D341Med (cell line): ENCODE results near the gene PPP1CC.
"Not testable (repeated sequence)": the region's sequence is repeated elsewhere in the genome, so short reads cannot be mapped to it uniquely, and the experiment has no call there.

Experiments
- DNase-seq: peaks from one replicate; pipeline ENCODE4 v3.0.0; 2012; ENCODE audit warnings: low spot score

The PPP1CC gene

DNA sequence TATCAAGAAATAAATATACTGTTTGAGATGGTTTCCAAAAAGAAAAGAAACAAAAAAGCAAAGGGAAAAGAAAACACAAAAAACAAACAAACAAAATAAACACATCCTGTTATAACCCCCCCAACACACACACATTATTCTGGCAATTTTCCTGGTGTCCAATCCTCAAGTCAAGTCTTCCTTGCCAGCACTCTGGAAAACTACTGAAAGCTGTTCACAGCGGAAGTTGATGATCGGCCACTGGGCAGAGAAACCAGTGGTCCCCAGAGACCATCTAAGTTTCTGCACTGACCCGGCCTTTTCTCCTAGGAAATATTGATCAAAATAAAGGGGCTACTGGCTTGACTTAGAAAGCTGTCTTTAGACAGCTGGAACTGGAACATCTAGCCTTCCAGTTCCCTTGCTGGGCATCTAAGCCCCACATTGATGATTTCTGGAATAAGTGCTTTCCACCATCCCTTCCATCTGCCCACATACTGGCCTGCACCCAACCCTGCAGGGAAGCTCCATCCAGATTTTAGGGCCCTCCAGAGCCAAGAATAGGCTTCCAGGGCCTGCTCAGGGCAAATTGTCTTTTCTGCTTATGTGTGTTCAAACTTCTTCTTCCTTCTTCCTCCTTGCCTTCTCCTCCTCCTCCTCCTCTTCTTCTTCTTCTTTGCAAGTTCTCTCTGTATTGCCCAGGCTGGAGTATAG lies 11.6 kb upstream of the PPP1CC start:
- no peak for DNase-seq

DNA sequence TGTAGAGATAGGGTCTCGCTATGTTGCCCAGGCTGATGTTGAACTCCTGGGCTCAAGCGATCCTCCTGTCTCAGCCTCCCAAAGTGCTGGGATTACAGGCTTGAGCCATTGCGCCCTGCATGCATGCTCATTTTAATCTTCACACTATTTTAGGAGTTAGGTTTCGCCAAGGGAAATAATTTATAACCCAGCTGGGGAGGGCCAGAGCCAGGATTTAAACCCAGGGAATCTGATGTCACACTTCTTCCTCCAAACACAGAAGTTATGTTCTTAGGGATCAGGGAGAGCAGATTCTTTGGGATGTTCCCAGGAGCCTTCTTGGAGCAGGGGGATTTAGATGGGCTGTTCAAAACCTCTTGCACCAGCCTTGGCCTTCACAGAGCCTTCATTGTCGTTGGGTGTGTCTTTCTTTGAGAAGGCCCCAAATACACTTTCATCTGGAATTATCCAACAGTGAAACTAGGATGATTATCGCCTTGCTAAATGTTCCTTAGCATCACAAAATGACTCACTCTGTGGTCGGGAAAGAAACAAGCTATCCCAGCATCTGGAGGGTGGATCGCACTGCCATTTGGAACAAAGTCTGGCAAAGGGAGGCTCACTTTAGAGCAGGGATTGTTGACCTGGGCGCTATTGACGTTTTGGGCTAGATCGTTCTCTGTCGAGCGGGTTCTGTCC lies 8.2 kb upstream of the PPP1CC start:
- DNase-seq: no peak

DNA sequence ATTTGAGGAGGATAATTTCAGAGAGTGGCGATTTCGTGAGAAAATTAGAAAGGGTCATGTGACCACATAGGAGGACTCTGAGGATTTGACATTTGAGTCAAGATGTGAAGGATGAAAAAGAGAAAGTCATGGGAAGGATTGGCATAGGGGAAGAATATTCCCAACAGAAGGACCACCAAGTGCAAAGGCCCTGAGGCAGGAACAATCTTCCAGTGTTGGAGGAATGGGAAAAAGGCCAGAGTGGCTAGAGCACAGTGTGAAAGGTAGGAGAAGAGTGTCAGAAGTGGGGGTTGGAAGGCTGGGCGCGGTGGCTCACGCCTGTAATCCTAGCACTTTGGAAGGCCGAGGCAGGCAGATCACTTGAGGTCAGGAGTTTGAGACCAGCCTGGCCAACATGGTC lies 3.9 kb upstream of the PPP1CC start:
- no peak for DNase-seq

DNA sequence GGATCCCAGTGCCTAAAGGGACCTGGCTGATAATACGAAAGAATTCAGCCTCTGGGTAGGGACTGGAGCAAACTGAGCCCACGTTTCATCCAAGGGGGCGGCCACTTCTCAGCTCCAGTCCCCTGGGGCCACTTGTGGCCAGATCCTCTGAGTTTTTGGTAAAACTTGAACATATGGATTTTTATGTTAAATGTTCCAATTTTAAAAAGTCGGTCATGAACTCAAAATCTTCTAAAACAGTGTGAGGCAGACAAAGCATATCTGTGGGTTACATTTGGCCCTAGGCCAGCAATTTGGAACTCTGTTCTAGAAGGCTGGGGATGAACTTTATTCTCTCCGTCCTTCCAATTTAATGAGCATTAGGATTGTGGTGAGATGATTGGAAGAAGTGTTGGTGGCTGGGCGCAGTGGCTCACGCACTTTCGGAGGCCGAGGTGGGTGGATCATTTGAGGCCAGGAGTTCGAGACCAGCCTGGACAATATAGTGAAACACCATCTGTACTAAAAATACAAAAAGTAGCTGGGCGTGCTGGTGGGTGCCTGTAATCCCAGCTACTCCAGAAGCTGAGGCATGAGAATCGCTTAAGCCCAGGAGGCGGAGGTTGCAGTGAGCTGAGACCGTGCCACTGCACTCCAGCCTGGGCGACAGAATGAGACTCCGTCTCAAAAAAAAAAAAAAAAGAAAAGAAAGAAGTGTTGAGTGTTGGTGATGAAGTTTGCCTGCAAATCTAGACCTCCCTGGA lies 3.0 kb upstream of the PPP1CC start:
- DNase-seq: no peak

DNA sequence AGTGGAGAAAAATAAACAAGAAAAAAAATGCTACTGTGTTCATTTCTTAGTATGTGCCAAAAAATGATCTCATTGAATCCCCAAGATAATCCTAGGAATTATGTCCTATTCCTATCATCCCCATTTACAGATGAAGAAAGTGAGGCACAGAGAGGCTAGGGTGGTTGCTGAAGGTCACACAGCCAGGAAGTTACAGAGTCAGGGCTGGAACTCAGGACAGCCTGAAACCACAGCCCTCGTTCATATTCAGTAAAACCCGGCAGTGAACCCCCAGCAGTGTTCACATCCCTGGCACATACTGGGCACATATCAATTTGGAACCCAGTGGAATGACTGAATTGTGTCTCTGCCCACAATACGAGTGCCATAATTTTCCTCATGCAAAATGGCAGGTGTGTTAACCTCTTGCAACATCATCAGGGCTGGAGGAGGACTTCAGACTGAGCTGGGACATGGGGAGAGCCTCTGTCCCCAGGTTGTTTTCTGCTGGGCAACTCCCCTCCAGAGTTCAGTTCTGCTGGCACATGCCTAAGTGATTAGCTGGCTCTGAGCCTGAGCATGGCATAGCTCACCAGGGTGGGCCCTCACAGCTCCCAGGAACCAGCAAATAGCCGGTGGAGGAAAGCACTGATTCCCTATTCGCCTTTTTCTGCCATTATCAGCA lies 2.0 kb upstream of the PPP1CC start:
- no peak for DNase-seq

DNA sequence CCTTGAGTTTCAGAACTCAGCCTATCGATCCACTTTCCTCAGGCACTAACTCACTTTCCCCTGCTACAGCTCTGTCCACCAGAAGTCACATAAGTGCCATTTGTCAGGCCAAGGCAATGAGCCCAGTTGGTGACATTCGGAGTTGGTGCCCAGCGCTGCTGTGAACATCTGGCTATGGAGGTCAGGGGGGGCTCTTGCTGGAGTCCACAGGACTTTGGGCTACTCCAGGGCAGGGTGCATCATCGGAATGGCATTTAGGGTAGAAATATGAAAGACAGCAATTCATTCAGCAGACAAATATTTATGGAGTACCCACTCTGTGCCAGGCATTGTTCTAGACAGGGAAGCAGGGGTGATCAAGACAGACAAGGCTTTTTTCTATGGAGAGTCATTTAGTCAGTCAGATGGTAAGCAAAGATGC lies 1.5 kb upstream of the PPP1CC start:
- DNase-seq: no peak

DNA sequence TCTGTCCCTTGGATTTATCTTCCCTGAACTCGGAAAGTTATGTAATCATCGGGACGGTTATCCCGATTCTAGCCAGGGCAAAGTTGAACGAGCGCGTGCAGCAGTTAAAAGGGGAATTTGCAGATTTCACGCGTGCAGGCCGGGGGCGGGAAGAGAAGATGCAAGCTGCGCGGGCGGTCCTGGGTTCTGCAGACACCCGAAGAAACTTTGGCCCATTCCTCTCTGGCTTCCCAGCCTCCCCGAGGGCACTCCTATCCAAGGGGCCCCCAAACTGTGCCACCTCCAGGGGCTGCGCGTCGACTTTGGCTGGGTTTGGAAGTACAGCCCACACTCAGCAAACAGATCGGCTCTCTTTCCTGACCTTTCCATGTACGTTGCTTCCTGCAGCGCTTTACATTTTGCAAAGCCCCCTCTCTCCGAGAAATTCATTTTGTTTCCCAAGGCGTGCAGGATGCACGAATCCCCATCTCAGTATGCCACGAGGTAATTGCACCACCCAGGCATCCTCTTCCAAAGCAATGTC lies 941 bp upstream of the PPP1CC start:
- no peak for DNase-seq

DNA sequence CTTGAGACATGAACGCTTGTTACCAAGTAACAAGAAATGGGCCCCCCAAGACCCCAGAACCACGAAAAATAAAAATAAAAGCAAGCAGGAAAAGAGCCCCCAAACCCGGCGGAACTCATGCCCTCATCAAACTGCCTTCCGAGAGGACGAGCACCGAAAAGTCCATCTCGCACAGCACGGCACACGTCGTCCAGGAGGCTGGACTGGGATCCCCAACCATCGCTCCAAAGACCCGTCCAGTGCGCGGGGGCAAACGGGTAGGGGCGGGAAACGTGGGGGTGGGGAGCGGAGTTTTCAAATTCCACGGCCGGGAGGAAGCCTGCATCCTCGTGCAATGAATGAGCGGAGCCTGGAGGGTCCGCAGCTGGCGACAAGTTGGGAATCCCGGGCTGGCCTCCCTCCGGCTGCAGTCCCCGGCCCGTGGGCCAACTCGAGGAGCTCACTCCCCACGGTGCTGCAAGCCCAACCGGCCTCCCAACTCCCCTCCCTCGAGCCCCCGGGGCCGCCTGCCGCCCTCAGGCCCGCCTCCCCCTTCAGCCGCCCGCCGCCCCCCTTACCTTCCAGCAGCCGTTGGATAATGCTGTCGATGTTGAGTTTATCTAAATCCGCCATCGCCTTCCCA lies 484 bp downstream of the PPP1CC start:
- DNase-seq: peak; percentile 78

DNA sequence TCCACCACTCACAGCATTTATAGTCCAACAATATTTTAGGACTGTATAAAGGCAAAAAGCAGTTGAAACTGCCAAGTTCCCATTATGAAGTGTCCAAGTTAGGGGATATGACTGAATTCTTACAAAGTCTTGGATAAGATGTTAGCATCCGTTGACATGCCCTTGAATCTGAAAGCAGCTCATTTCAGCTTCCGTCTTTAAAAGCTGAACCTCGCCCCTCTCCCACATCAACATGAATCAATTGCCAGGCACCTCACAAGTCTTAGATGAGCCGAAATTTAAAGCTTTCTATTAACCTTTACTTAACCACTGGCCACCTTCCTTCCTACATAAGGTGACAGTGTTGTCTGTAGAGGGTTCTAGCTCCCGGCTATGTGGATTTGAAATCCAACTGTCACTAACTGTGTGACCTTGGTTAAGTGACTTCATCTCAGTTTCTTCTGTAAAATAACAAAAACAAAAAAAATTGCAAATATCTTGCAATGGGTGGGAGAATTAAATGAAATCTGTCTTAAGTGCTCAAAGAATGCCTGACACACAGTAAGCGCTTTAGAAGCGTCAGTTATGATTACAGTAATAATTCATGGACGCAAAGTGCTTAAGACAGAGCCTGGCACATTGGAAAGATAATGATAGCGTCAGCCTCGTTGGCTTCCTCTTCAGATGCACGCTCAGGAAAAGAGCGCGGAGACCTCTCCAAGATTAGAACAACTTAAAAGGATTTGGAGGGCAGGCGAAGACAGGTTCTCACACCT lies 1.2 kb downstream of the PPP1CC start:
- DNase-seq: no peak

DNA sequence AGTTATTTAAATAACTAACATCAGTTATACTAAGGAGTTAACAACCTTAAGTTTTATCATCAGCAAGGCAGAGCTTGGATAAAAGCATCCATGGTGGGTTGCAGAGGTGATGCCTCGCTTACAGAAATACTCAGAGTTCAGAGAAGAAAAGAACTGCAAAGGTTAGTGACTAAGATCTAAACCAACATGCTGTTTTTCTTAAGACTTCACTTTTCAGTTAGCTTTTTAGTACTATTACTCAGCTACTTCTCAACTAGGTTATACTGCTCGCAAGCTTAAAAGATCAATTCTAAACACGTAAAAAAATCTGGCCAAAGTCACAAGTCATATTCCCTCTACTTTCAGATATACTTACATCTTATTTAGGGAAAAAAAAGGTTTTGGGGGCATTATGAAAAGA lies 2.8 kb downstream of the PPP1CC start:
- DNase-seq: no peak

DNA sequence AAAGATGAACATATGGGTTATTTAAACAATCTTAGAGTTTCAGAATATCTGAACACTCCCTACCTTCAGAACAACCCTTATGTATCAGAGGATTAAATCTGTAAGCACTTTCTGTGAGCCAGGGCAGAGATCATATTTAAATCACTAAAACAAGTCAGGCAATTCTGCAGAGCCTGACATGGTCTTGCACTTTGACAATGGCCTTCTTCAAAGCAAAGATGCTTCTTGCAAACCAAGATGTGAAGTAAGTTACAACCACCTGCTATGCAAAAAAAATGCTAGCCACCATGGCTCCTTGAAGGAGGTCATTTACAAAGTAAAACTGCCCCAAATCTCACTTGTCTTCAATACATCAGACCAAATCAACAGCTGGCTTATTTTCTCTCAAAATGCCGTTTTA lies 3.2 kb downstream of the PPP1CC start:
- no peak for DNase-seq

DNA sequence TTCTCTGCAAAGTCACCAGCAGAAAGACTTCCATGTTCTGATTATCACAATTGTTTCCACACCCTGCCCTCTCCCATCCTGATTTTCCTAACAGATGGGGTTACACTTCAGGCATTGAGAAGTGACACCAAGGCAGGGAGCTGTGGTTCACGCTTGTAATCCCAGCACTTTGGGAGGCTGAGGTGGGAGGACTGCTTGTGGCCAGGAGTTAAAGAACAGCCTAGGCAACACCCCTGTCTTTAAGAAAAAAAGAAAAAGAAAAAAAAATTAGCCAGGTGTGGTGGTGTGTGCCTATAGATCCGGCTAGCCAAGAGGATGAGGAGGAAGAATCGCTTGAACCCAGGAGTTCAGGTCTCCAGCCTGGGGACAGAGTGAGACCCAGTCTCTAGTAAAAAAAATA lies 5.2 kb downstream of the PPP1CC start:
- no peak for DNase-seq

DNA sequence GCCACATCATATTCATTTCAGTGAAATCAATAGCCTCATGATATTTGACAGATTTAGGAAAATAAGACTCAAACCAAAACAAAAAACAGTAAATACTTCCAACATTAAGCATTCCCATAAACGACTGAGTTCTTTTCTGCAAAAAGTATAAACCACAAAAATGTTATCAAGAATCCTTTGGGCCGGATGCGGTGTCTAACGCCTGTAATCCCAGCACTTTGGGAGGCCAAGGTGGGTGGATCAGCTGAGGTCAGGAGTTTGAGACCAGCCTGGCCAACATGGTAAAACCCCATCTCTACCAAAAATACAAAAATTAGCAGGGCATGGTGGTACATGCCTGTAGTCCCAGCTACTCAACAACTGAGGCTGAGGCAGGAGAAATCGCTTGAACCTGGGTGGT lies 5.7 kb downstream of the PPP1CC start:
- DNase-seq: not testable (repeated sequence)

DNA sequence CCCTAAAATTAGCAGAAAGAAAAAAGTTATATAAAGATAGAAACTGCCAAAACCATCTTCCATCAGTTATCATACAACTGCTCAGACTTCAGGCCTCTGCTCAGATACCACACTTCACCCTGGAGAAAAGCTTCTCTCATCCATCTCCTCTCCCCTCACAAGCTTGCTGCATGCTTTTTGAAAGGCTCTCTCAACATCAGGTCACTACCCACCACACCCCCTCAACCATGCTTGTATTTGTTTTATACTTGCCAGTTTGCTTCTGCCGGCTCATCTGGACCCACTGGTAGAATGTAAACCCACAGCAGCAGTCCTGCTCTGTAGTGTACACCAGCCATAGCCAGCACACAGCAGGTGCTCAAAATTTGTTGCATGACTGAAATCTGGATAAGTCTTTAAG lies 8.8 kb downstream of the PPP1CC start:
- DNase-seq: no peak

DNA sequence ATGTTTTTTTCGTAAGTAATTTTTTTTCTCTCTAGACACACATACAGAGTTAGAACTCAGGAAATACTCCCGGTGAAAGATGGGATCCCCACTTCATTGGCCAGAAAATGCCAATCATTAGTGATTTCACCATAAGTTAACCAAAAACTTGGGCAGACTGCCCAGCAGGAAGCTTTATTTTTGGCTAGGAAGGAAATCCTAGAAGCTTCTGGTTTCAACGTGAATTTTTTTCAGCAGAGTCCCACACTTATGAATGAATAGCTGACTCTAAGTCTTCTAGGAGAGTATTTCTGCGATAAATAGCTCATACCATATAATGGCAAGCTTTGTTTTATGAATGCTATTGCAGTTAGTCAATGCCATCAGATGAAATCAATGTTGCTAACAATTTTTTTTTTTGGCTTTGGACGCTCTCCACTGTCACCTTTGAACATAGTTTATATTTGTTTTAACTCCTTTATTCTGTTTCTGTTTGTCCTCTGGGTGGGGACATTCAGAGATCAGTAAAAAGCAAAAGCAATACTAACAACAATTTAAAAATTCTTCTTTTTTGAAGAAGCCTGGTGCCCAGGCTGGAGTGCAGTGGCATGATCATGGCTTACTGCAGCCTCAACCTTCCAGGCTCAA lies 9.5 kb downstream of the PPP1CC start:
- no peak for DNase-seq

DNA sequence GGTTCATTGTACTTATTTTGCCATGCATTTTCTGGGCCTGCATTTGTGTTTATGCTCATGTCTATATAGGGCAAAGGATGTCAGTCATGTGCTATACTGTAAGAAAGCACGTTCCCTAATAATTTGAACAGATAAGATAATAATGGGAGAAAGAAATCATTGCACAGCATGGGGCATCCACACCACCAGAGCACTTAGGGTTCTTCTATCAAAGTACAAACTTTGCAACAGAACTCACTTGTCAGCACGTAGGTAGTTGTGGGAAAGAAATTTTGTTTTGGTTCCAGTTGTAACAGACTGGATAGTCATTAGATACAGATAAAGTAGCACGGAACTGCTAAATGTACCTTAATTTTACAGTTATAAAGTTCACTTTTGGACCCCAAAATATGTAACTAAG lies 10.1 kb downstream of the PPP1CC start:
- DNase-seq: no peak

DNA sequence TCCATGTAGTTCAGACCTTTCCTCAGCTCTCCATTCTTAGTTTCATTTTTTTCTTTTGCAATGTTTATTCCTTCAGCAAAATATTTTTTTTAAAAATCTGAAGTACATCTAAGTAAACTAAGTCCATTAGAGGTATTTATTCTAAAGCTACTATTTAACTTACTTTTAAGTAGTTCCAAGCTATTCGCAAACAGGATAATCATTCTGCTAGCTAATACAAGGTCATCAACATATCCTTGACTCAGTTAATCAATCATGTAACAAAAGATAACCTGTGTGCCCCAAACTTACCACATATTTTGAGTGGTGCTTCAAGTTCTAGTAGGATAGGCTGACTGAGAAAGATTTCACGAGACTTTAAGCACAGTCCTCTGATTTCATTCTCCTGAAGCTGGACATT lies 11.2 kb downstream of the PPP1CC start:
- DNase-seq: no peak

DNA sequence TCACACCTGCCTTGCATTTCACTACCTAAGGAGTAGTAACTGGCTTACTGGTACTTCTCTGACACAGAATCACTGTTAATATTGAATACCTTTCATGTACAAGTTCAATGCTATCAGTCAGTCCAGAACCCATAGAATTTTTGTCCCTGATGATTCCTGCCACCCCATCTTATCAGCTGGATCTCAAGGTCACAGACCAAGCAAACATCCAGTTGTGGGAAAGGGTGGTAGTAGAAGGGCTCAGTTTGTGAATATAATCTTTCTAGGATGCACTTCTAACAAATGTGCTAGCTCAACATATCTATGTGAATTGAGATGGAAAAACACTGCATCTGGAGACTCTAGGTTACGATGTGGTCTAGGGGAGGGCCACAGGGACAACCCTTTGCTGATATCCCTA lies 14.1 kb downstream of the PPP1CC start:
- DNase-seq: no peak

DNA sequence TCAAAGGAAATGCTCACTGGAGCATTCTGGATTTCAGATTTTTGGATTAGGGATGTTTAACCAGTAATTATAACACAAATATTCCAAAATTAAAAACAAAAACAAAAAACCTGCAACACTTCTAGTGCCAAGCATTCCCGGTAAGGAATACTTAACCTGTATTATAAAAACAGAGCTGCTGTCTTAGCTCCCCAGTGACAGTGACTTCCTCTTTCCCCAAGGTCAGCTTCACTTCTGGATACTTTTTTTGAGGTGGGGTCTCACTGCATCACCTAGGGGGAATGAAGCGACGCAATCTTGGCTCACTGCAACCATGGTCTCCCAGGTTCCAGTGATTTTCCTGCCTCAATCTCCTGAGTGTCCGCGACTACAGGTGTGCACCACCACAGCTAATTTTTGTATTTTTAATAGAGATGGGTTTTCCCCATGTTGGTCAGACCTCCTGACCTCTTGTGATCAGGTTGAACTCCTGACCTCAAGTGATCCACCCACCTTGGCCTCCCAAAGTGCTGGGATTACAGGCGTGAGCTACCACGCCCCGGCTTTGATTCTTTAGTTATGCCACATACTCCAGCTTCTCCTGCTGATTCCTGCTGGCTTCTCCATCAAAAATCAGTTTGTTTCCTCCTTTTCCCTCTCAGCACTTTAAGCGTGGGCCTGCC lies 15.9 kb downstream of the PPP1CC start:
- no peak for DNase-seq

DNA sequence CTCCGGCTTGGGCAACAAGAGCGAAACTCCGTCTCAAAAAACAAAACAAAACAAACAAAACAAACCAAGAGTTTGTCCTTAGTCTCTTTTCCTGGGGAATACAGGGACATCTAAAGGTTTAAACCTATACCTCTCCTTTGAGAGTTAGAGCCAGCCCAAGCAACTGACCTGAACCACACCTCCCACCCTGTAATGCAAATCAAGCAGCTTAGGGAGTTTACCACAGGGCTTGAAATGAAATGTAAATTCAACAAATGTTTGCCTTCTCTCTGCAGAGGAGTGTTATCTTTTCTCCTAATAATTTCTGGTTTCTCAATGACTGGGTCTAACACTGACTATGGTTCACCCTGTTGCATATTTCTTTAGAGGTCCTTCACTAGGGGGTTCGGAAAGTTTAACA lies 16.7 kb downstream of the PPP1CC start:
- DNase-seq: no peak
